Head of caudate nucleus (tissue), 42 donors: Measurements from ENCODE around the gene ALS2CL.
A peak's percentile ranks its signal among the peaks of the same experiment; 100 is the strongest.

ENCODE experiments used
- DNase-seq, 42 donors: peaks; one replicate each; pipeline versions ENCODE4 v3.0.0 to v3.0.0-alpha.2; 2020 to 2021; ENCODE audit warnings: mixed read lengths in 7 of 42
- intact Hi-C: fragments of 100-400 bp; cut with DNase I; formaldehyde crosslinking; loops from one replicate; pipeline ENCODE4 v1.15.0; 2022

Gene ALS2CL

GRCh38 chr3:46670891-46671427 is 22.5 kb downstream of the ALS2CL start:
- DNase-seq = peak in 15 of 42 donors; percentile 1 to 31 (median 7)

GRCh38 chr3:46670000-46670890 is 23.2 kb downstream of the ALS2CL start:
- DNase-seq = peak in 18 of 42 donors; percentile 0 to 26 (median 4)
- intact Hi-C loops = no loop called here

More at GRCh38 chr3:46670891-46671427, 22.5 kb downstream of the ALS2CL start:
- intact Hi-C loops = no loop called here

- intact Hi-C loops = no loop called here
- peak in 17 of 42 donors; percentile 0 to 36 (median 10) for DNase-seq
Measured at GRCh38 chr3:46669191-46669999, 24.1 kb downstream of the ALS2CL start.

GRCh38 chr3:46668591-46668990 is 24.9 kb downstream of the ALS2CL start:
- DNase-seq = peak in 16 of 42 donors; percentile 0 to 21 (median 6)
- intact Hi-C loops = no loop called here

- intact Hi-C loops = no loop called here
- DNase-seq = peak in 20 of 42 donors; percentile 0 to 34 (median 10)
Measured at GRCh38 chr3:46668116-46668515, 25.4 kb downstream of the ALS2CL start.

- peak in 17 of 42 donors; percentile 0 to 38 (median 6) for DNase-seq
- intact Hi-C loops = no loop called here
Measured at GRCh38 chr3:46667657-46668056, 25.8 kb downstream of the ALS2CL start.

GRCh38 chr3:46667061-46667621 is 26.3 kb downstream of the ALS2CL start:
- intact Hi-C loops = no loop called here
- peak in 22 of 42 donors; percentile 1 to 37 (median 10) for DNase-seq

- peak in 19 of 42 donors; percentile 2 to 32 (median 9) for DNase-seq
- intact Hi-C loops = no loop called here
Measured at GRCh38 chr3:46666453-46666845, 27.0 kb downstream of the ALS2CL start.

GRCh38 chr3:46665763-46666452 is 27.6 kb downstream of the ALS2CL start:
- peak in 15 of 42 donors; percentile 0 to 38 (median 8) for DNase-seq
- intact Hi-C loops = no loop called here

GRCh38 chr3:46664971-46665762 is 28.3 kb downstream of the ALS2CL start:
- intact Hi-C loops = no loop called here
- DNase-seq = peak in 17 of 42 donors; percentile 3 to 36 (median 11)

GRCh38 chr3:46664188-46664970 is 29.1 kb downstream of the ALS2CL start:
- DNase-seq = peak in 16 of 42 donors; percentile 1 to 34 (median 8)
- intact Hi-C loops = no loop called here

- DNase-seq = peak in 12 of 42 donors; percentile 8 to 44 (median 14)
- intact Hi-C loops = no loop called here
Measured at GRCh38 chr3:46663591-46664135, 29.8 kb downstream of the ALS2CL start.

GRCh38 chr3:46662771-46663551 is 30.5 kb downstream of the ALS2CL start:
- intact Hi-C loops = no loop called here
- peak in 40 of 42 donors; percentile 19 to 74 (median 54) for DNase-seq

- peak in 6 of 42 donors; percentile 8 to 37 (median 20) for DNase-seq
- intact Hi-C loops = no loop called here
Measured at GRCh38 chr3:46661776-46662766, 31.4 kb downstream of the ALS2CL start.
